Activated CD8-positive, alpha-beta memory T cell treated with anti-CD3 and anti-CD28 coated beads for 48 hours (primary cell): ENCODE data around the gene DPY19L2.
"Not testable (repeated sequence)": the region's sequence is repeated elsewhere in the genome, so short reads cannot be mapped to it uniquely, and the experiment has no call there.

ENCODE experiments used
- DNase-seq, 3 experiments: peaks; one replicate each; pipeline ENCODE4 v3.0.0-alpha.2; 2020; ENCODE audit warnings: low read depth in 2 of 3, low spot score in 2 of 3

The DPY19L2 gene

GRCh38 chr12:63537838-63538237 is 130.5 kb downstream of the DPY19L2 start:
- not testable (repeated sequence) for DNase-seq

- DNase-seq, result not testable (repeated sequence)
Observed at GRCh38 chr12:63529641-63530040, 138.7 kb downstream of the DPY19L2 start.

- DNase-seq, result no peak
Observed at GRCh38 chr12:63525831-63526230, 142.5 kb downstream of the DPY19L2 start.

GRCh38 chr12:63521706-63522105 is 146.6 kb downstream of the DPY19L2 start:
- DNase-seq, result no peak
